Posterior vena cava (tissue), 2 donors: ENCODE data around the gene LPCAT2. TPM values are rescaled to one million over a fixed set of nuclear protein-coding genes. Genes with fewer than 3 reads are reported as not detected.

Source experiments
- DNase-seq: peaks from one replicate; pipeline ENCODE4 v3.0.0-alpha.2; 2020; ENCODE audit warnings: low spot score
- intact Hi-C, 2 donors: fragments of 100-400 bp; cut with DNase I; formaldehyde crosslinking; loops; one replicate each; pipeline versions ENCODE4 v1.14.1 to v1.14.2; 2022 to 2023
- long read RNA-seq, 2 donors: library from polyadenylated mRNA; unstranded; transcript quantifications; one replicate each; pipeline ENCODE4 v2.0.0, GENCODE V29; 2020 to 2021
- total RNA-seq, 2 donors: library from RNA; stranded (reverse); fragmentation: NEBNext Ultra II Directional; extraction: Animal tissue kit (Norgen Biotek cat#: 25700); gene quantifications; one replicate each; pipeline ENCODE4 v1.2.1, GENCODE V29; 2021
- donor health status: DM: yes; HTN: yes; CAD: no.
- donor health status: DM: yes; HTN: yes; CAD: no.

Gene LPCAT2
- 10 to 100 TPM; 13.8 to 16.0 TPM for total RNA-seq
- long read RNA-seq, donor 1, full-length matches to known transcripts = 2 of 8 reads
- long read RNA-seq, donor 1, partial matches to known transcripts = 1 of 8 reads
- long read RNA-seq, donor 1, other reads (novel, unspliced or antisense) = 5 of 8 reads
- long read RNA-seq, donor 2, full-length matches to known transcripts = 2 of 3 reads
- long read RNA-seq, donor 2, partial matches to known transcripts = 0 of 3 reads
- long read RNA-seq, donor 2, other reads (novel, unspliced or antisense) = 1 of 3 reads

GRCh38 chr16:55508941-55509931 is at the start of gene LPCAT2:
Gene LPCAT2 (plus strand): TSS chr16:55509072. CDS start chr16:55509182, 110 bp downstream.
- intact Hi-C loops = no loop called here
- DNase-seq = peak; percentile 95

GRCh38 chr16:55462241-55462640 is 46.6 kb upstream of the LPCAT2 start:
- DNase-seq = no peak
- intact Hi-C loops = loop anchor here (5.0 to 10.0 kb wide), 3 partner anchors 83 to 363 kb away; no protein-coding TSS in a partner anchor

- no peak for DNase-seq
- intact Hi-C loops = loop anchor here (5.0 to 10.0 kb wide), 3 partner anchors 80 to 360 kb away; no protein-coding TSS in a partner anchor
Observed at GRCh38 chr16:55464375-55464774, 44.5 kb upstream of the LPCAT2 start.

- peak; percentile 96 for DNase-seq
- intact Hi-C loops = loop anchor here (10.0 kb wide), 2 partner anchors 80 to 360 kb away; no protein-coding TSS in a partner anchor
Observed at GRCh38 chr16:55465077-55465896, 43.6 kb upstream of the LPCAT2 start.

GRCh38 chr16:55466209-55466608 is 42.7 kb upstream of the LPCAT2 start:
- DNase-seq = no peak
- intact Hi-C loops = loop anchor here (2.0 to 10.0 kb wide), 3 partner anchors 79 to 359 kb away; no protein-coding TSS in a partner anchor

GRCh38 chr16:55467898-55468297 is 41.0 kb upstream of the LPCAT2 start:
- no peak for DNase-seq

GRCh38 chr16:55468352-55468990 is 40.4 kb upstream of the LPCAT2 start:
- intact Hi-C loops = loop anchor here (10.0 kb wide), 2 partner anchors 76 to 356 kb away; no protein-coding TSS in a partner anchor
- no peak for DNase-seq

More at GRCh38 chr16:55467898-55468297, 41.0 kb upstream of the LPCAT2 start:
- intact Hi-C loops = loop anchor here (2.0 to 10.0 kb wide), 3 partner anchors 77 to 357 kb away; no protein-coding TSS in a partner anchor

- intact Hi-C loops = loop anchor here (10.0 kb wide), 2 partner anchors 75 to 355 kb away; no protein-coding TSS in a partner anchor
- no peak for DNase-seq
Observed at GRCh38 chr16:55469821-55470532, 38.9 kb upstream of the LPCAT2 start.

- DNase-seq = no peak
- intact Hi-C loops = no loop called here
Observed at GRCh38 chr16:55470533-55471371, 38.1 kb upstream of the LPCAT2 start.

- DNase-seq = no peak
- intact Hi-C loops = no loop called here
Observed at GRCh38 chr16:55471448-55472097, 37.3 kb upstream of the LPCAT2 start.

- intact Hi-C loops = no loop called here
- no peak for DNase-seq
Observed at GRCh38 chr16:55473587-55473986, 35.3 kb upstream of the LPCAT2 start.

GRCh38 chr16:55474821-55475220 is 34.1 kb upstream of the LPCAT2 start:
- DNase-seq = no peak
- intact Hi-C loops = no loop called here

GRCh38 chr16:55475919-55476318 is 33.0 kb upstream of the LPCAT2 start:
- DNase-seq = no peak
- intact Hi-C loops = no loop called here

- intact Hi-C loops = no loop called here
- no peak for DNase-seq
Observed at GRCh38 chr16:55476625-55477533, 32.0 kb upstream of the LPCAT2 start.

GRCh38 chr16:55477736-55478135 is 31.1 kb upstream of the LPCAT2 start:
- no peak for DNase-seq
- intact Hi-C loops = no loop called here
